Measurements from ENCODE around the gene C19orf53. TPM values are rescaled to one million over a fixed set of nuclear protein-coding genes. Genes with fewer than 3 reads are reported as not detected.

The C19orf53 gene
- total and polyA plus RNA-seq, 2 of the 13 experiments (the other 11 are each of a cell fraction or from before 2014, with no cell fraction given) = 129 to 130 TPM

DNA sequence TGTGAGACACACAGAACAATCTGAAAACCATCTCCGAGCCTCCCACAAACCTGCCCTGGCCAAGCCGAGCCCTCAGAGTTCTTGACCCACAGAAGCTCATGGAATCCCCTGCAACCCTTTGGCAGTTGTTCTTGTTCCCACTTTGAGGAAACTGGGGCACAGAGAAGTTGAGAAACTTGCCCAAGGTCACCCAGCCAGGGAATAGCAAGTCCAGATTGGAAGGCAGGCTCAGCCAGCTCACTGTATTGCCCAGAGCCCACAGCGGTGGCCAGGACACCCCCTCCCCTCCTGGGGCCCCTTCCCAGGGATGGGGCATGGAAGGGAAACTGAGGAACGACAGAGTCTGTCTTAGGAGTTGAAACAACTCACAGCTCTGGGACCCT, 22.8 kb downstream of the C19orf53 start (continued):
- TF ChIP-seq ZNF570 (CRISPR knock-in tag; IDR thresholded peaks at IDR 0.05; ENCODE audit: borderline replicate concordance) (no peak), ZNF775 (CRISPR knock-in tag; IDR thresholded peaks at IDR 0.05; ENCODE audit: borderline replicate concordance) (no peak), ZNF883 (CRISPR knock-in tag; IDR thresholded peaks at IDR 0.05; ENCODE audit: not compliant biosample characterization) (no peak), ZNF549 (CRISPR knock-in tag; IDR thresholded peaks at IDR 0.05) (no peak), ZBTB1 (CRISPR knock-in tag; IDR thresholded peaks at IDR 0.05; ENCODE audit: borderline replicate concordance) (no peak), ZNF790 (CRISPR knock-in tag; IDR thresholded peaks at IDR 0.05; ENCODE audit: borderline replicate concordance) (no peak), ZNF343 (CRISPR knock-in tag; IDR thresholded peaks at IDR 0.05) (no peak), DR1 (CRISPR knock-in tag; IDR thresholded peaks at IDR 0.05) (0 out of 2 replicates have a peak, but pooled peaks have one; percentile 44), KDM4B (CRISPR knock-in tag; IDR thresholded peaks at IDR 0.05) (no peak), ZBTB7B (CRISPR knock-in tag; IDR thresholded peaks at IDR 0.05) (no peak), HOXA9 (CRISPR knock-in tag; IDR thresholded peaks at IDR 0.05; ENCODE audit: borderline replicate concordance) (no peak), ZSCAN25 (CRISPR knock-in tag; IDR thresholded peaks at IDR 0.05) (no peak), ZMYM3 (CRISPR knock-in tag; IDR thresholded peaks at IDR 0.05) (peak; percentile 29; the same call in 1 of the 2 replicates), IRX3 (CRISPR knock-in tag; IDR thresholded peaks at IDR 0.05; ENCODE audit: borderline replicate concordance, low read depth) (no peak), ZNF879 (CRISPR knock-in tag; IDR thresholded peaks at IDR 0.05) (no peak), ZNF34 (CRISPR knock-in tag; IDR thresholded peaks at IDR 0.05; ENCODE audit: borderline replicate concordance) (no peak), CCDC6 (CRISPR knock-in tag; IDR thresholded peaks at IDR 0.05) (no peak)
- TF ChIP-seq, protein P1, sequence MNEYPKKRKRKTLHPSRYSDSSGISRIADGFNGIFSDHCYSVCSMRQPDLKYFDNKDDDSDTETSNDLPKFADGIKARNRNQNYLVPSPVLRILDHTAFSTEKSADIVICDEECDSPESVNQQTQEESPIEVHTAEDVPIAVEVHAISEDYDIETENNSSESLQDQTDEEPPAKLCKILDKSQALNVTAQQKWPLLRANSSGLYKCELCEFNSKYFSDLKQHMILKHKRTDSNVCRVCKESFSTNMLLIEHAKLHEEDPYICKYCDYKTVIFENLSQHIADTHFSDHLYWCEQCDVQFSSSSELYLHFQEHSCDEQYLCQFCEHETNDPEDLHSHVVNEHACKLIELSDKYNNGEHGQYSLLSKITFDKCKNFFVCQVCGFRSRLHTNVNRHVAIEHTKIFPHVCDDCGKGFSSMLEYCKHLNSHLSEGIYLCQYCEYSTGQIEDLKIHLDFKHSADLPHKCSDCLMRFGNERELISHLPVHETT (CRISPR knock-in tag; conservative IDR thresholded peaks at IDR 0.05) = no peak
- TF ChIP-seq, protein P2, sequence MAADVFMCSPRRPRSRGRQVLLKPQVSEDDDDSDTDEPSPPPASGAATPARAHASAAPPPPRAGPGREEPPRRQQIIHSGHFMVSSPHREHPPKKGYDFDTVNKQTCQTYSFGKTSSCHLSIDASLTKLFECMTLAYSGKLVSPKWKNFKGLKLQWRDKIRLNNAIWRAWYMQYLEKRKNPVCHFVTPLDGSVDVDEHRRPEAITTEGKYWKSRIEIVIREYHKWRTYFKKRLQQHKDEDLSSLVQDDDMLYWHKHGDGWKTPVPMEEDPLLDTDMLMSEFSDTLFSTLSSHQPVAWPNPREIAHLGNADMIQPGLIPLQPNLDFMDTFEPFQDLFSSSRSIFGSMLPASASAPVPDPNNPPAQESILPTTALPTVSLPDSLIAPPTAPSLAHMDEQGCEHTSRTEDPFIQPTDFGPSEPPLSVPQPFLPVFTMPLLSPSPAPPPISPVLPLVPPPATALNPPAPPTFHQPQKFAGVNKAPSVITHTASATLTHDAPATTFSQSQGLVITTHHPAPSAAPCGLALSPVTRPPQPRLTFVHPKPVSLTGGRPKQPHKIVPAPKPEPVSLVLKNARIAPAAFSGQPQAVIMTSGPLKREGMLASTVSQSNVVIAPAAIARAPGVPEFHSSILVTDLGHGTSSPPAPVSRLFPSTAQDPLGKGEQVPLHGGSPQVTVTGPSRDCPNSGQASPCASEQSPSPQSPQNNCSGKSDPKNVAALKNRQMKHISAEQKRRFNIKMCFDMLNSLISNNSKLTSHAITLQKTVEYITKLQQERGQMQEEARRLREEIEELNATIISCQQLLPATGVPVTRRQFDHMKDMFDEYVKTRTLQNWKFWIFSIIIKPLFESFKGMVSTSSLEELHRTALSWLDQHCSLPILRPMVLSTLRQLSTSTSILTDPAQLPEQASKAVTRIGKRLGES (CRISPR knock-in tag; IDR thresholded peaks at IDR 0.05; ENCODE audit: borderline replicate concordance) = no peak

Data from HepG2 (cell line).